Hematopoietic multipotent progenitor cell treated with erythropoietin and hydrocortisone succinate and interleukin-3 and kit ligand, for 15 days (in vitro differentiated cells): Measurements from ENCODE around the gene SBF1.

Experiments used
- DNase-seq: peaks from one replicate; pipeline ENCODE4 v3.0.0-alpha.2; 2015; ENCODE audit warnings: low spot score

SBF1 gene

DNA sequence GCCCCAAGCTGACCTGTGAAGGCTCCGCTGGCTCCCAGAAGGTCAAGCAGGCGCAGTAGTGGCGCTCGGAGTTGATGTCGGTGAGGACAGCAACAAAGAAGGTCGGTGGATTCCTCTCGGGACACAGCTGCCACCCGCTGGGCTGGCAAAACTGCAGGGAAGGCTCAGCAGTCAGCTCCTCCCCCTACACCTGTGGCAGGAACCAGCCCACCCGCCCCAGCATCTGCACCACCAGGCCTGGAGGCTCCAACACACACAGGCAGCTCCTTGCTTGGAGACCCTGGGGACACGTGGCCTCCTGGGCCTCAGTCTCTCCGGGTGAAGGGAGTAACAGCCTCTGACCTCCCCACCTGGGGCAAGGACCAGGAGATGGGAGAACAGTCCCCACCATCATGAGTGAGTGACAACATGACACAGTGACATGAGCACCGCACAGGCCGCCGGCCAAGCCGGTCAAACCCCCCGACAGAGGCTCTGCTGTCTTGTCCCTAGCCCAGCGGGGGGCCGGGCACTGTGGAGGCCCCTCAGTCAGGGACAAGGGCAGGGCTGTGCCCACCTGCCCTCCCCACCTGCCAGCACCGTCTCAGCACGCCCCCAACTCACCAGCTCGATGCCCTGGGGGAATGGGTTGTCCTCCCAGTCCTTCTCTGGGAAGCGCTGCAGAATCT, 6.9 kb downstream of the SBF1 start:
- no peak for DNase-seq

DNA sequence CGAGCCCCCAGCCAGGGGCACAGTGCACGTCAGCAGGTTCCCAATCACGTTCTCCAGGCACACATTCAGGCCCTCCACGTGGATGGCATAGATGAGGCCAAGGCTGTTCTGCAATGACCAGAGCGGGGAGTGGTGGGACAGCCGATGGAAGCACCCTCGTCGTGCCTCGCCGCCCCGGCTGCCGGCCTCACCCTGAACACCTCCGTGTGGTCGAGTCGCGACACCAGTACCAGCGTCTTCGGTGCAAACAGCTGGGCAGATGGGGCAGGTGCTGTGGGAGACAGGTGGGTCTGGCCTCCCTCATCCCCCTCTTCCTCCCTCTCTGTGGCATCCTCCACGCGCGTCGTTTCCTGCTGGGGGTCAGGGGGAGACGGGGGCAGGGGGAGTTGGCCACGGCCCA, 7.5 kb downstream of the SBF1 start:
- no peak for DNase-seq

DNA sequence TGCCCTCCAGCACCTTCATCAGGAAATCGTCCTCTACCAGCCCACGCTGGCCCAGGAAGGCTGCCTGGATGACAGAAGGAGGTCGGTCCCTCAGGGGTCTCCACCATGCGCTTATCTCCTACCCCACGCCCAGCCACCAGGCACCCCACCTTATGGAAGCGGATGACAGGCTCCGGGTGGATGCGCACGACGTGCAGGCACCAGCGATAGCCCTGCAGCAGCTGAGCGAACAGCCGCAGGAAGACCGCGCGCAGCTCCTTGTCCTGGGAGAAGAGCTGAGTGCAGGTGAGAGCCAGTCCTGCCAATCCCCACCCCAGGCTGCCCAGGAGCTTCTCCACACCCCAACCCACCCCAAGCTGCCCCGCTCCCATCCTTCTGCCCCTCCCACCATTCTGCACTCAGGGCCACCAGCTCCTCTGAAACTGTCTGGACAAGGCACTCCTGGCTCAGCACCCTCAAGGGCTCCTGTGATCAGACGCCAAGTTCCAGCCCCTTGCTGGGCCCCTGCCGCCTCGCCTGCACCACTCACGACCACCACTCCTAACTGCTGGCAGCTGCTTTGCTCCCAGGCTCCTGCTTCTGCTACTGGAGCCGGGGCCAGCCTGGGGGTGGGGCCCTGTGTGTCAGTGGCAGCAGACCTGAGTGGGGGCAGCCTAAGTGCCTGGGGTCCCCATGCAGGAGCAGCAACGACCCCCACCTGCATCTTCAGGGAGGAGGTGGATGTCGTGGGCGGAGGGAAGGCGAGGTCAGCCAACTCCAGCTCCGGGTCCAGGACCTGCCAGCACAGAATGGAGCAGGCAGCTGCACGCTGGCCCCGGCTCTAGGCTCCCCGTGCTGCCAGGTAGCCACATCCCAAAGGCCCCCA, 9.5 kb downstream of the SBF1 start:
- no peak for DNase-seq

DNA sequence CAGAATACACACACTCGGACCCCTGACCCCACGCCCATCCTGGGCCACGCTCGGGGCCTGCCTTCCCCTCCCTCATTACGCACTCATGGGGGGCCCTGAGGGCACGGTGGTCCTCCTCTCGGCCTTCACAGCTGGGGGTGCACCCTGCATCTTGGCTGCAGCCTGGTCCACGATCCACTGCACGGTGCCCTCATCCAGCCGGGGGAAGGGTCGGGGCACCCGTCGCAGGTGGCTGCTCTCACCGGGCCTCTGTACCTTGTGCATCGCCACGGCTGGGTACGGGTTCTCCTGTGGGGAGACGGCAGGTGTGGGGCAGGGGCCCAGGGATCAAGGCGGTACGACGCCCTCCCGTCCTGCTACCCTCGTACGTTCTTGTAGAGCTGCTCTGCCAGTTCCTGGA, 10.4 kb downstream of the SBF1 start:
- no peak for DNase-seq

DNA sequence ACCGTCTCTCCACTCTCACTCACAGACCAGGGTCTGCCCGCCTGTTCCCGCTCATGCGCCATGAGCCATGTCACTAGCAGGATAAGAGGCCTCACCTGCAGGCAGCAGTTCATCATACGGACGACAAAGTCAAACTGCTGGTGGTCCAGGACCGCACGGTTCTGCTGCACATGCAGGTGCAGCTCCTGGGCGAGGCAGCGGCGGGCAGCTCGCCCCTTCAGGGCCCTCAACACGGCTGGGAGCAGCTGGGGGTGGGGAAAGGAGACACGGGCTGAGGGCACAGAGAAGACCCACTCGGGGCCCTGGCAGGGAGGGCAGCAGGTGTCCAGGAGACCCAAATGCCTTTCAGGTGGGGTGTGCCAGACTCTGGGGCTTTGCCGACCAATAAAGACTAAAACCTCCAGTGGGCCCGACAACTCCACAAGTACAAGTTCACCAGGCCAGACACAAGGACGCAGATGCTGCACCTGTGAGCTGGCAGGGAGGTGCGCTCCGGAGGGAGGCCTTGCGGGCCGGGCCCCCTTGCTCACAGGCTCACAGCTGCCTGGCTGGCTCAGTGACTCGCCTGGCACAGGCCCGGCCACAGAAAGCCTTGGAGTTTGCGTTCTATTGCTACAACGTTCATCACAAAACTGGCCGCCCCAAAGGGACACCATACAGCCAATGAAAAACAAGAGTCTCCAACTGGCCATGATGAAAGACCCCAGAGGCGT, 11.5 kb downstream of the SBF1 start:
- DNase-seq = no peak

DNA sequence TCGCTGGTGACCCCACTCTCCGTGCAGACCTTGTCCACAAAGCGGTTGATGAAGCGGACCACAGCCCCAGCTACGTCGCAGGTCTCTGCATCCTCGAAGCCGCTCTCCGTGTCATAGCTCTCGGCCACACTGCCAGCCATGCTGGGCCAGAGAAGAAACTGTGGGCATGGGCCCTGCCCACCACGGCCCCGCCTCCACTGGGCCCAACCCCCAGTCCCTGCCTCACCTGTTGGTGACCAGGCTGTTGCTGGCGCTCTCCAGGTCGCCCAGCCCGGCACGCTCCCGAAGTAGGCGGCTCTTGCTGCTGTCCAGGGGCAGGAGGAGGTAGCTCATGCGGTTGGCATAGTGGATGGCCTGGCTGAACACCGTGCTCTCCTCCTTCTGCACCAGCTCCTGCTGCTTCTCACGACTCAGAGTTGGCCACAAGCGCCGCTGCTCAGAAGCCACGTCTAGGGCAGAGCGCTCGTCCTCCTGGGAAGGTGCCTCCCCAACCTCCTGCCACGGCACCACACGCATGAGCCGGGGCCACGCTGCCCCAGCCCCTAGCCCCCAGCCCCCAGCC, 12.8 kb downstream of the SBF1 start:
- no peak for DNase-seq

DNA sequence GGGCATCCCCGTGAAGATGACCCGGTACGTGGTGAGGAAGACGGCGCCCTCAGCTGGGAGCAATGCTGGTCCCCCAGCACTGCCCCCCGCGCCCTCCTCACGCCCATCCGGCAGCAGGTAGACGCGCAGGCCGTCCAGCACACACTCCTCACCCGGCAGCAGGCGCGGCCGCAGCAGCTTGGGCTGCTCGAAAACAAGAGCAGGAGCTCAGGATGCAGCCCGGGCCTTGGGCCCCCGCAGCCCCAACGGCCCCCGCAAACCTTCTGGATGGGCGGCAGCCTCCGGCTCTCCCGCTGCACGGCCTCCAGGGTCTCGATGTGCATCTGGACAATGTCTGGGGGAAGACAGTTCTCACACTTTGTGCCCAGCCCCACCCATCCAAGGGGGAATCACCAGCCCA, 13.3 kb downstream of the SBF1 start:
- no peak for DNase-seq

DNA sequence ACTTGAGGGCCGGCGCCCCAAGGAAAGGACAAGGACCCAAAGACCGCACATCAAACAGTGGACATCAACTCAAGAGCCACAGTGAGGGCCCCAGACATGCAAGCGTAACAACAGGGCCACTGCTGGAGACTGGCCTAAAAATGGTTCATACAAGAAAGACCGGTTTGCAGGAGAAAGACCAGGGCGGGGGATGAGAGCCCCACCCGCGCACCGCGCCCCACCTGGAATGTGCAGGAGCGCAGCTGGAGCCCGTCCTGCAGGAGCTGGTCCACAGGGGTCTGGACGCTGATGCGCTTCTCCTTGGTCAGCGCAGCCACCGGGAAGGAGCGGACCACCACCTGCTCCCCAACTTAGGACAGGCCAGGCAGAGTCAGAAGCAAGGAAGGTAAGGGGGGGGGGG, 13.9 kb downstream of the SBF1 start:
- DNase-seq = no peak

DNA sequence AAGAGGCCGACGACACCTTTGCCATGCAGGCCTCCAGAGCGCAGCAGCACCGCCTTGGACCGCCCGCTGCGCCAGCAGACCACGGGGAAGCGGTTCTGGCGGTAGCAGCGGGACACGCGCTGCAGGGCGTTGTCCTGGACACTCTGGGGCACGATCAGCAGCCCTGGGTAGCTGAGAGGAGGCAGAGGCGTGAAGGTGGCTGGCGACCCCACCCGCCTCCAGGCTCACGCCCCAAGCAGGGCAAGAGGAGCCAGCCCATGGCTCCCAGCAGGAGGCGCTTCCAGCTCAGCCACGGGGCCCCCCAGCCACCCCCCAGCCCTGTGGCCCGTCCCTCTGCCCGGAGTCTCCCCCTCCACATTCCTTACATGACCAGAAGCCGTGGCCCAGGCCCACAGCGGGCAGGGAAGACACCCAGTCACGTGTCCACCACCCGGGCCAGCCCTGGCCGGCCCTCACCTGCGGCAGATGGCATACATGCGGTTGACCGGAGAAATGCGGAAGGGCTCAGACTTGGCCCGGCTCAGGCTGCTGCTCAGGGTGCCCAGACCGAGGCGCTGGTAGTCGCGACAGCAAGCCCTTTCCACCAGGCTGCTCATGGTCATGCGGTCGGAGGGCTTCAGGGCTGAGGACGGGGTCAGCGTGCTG, 15.2 kb downstream of the SBF1 start:
- no peak for DNase-seq

DNA sequence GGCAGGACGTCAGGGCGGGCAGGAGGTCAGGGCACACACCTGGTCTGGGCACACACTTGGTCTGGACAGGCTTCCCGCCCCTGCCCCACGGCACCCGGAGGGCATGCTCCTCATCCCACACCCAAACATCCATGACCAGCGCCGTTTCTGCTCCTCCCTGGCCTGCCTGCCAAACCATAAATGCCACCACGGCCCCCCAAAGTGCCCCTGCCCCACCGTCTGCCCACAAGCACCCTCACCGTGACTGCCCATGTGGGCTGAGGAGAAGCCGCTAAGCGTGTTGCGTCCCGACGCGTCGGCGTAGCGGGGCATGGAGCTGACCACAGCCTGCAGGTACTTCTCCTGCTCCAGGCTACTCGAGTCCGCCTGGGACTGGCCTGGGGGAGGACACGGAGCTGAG, 15.8 kb downstream of the SBF1 start:
- DNase-seq = no peak

DNA sequence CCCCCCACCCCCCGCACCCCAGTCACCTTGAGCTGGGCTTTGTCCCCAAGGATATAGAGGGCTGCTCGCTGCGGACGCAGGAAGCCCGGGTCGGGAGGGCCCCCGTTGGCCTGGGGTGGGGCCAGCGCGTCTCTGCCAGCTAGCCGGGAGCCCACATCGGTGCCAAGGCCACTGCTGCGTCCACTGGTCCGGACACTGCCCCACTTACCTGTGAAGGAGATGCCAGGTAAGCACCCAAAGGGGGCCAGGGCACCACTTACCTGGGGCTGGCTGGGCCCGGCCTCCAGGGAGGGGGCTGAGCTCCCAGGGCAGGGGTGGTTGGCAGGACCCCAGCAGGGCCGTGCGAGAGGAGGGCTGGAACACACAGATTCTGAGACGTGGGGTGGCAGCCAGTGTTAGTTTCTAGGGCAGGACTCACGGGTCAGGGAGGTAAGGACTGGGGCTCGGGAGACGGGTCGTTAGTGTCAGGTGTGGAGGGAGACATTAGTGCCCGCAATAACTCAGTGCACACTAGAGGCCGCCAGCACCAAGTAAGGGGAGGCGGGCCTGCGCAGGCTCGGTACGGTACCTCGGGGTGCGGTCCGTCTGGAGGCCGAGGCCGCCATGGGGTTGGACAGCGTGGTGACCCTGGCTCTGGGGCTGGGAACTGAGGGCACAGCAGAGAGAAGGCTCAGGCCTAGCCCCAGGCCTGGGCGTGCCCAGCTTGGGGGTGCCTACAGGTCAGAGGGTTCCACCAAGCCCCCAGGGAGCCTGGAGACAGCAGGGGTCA, 18.2 kb downstream of the SBF1 start:
- no peak for DNase-seq

DNA sequence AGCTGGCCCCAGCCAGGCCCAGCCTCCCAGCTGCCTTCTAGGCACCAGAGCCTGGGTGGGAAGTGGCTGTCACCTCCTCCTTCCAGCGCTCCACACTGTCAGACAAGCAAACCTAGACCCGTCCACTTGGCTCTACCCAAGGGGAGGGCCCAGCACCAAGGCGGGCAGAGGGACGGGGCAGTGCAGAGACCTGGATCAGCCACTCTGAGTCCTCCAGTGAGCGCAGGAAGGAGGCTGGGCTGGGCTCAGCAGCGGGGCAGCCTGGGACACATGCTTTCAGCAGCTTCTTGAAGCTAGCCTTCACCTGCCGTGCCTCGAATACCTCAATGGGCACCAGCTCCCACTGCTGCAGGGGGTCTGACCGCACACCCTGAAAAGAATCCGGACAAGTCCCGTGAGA, 18.8 kb downstream of the SBF1 start:
- no peak for DNase-seq

DNA sequence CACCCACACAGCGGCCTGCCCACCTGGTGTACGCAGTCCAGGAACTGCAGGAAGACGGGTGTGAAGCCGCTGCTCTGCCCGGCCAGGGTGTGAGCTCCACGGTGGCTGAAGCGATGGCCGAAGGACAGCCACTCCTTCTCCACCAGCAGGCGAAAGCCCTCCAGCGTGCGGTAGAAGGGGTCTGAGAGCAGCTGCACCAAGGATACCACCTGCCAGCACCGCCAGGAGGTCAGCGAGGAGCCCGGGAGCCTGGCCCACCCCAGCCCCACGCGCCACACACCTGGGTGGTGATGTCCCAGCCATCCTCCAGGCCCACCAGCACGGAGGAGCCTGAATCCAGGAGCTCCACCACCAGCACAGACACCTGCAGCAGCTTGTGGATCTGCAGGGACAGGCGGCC, 19.6 kb downstream of the SBF1 start:
- DNase-seq = no peak

DNA sequence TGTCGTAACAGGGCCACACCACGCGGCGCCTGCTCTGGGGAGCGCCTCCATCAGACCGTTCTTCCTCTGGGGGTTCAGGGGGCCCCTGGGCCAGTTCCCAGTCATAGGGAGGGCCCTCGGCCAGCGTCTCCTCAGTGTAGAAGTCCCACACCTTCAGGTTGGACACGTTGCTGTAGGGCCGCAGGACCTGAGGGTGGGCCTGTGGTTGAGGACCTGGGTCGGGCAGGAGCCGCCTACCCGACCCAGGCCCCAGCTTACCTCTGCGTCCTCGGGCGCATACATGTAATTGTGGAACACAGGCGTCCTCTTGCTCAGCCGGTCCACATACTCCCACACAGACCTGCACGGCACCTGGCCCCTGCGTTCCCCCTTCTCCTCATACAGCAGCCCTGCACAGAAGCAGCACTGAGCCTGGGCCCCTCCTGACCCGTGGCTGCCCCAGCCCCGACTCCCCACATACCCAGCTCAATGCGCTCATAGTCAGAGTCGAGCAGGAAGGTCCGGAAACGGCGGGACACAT, 20.2 kb downstream of the SBF1 start:
- DNase-seq = no peak

DNA sequence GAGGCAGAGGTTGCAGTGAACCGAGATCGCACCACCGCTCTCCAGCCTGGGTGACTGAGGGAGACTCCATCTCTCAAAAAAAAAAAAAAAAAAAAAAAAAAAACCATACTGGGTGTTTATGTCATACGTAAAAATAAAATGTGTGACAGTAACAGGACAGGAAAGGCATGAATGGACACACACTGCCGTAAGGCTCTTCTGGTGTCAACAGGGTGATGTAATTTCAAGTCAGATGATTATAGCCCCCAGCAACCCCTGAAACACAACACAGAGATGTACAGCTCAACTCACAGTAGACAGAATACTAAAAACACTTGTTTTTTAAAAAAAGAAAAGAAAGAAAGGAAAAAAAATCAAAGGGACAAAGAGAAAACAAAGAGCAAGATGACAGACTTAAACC, 22.2 kb downstream of the SBF1 start:
- DNase-seq = no peak

DNA sequence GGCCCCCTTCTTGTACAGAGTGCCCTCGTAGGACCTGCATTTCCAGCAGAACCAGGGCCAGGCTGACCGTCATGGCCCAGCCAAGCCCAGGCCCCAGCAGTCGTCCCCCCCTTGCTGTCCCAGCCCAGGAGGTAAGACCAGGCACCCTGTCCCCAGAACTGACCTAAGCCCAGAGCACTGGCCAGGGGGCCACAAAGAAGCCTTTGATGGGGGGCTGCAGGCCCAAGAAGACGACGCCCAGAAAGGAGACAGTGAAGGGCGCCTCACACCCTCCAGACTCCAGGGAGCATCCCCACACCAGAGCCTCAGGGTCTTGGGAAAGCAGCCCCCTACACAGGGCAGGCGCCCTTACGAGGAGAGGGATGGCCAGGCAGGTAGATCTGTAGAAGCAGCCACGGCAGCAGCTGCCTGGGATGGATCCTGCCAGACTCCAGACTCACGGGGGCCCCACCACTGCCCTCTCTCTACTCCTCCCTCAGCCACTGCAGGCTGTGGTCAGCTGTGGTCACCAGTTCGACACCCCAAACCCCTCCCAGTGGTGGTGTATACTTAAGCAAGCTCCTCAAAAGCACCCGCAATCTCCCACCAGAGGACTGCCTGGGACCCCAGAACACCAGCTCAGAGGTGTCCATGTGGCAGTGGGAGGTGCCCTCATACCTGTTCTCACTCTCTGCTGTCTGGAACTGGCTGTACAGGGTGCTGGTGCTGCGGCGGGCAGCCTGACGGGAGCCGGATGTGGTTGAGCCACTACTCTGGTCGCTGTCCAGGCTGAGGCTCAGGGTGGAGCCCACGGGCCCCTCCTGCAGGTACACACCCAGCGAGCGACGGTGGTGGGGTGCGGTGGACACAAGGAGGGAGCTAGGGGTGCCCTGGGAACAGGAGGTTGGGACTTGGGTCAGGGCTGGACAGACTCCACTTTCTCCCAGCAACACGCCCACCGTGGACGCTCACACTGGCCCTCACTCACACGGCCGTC, 27.0 kb downstream of the SBF1 start:
- DNase-seq = no peak

DNA sequence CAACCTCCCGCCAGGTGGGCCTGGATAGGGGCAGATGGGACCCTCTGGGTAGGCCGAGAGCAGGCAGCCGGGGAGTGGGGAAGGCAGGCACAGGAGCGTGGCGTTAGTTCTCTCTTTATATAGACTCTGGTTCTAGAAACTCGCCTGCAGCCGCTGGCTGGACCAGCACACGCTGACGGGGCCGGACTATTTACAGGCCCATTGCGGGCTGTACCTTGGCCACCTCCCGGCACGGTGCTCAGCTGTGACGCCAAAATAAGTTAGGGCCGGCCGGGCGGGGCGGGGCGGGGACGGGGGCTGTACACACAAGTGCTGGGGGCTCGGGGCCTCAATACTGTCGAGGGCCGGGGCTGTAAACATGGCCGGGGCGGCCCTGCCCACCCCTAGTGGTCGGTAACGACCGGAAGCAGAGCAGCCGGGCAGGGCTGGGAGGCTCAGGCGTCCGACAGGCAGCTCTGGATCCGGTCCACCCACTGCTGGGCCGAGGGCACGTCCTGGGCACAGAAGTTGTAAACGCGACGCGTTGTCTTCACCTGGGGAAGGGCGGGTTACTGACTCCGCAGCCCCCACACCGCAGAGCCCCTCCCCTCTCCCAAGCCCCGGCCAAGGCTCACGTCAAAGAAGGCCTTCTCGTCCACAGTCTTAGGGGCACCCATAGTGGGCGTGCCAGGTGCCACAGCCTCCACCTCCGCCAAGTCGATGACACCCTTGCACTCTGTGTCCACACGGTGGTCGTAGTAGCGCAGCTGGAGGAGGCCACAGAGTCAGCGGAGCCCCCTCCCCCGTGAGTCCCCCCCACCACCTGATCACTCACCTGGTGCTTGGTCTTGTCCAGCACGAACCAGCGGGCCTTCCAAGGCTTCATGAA, 27.9 kb downstream of the SBF1 start:
- DNase-seq = no peak

DNA sequence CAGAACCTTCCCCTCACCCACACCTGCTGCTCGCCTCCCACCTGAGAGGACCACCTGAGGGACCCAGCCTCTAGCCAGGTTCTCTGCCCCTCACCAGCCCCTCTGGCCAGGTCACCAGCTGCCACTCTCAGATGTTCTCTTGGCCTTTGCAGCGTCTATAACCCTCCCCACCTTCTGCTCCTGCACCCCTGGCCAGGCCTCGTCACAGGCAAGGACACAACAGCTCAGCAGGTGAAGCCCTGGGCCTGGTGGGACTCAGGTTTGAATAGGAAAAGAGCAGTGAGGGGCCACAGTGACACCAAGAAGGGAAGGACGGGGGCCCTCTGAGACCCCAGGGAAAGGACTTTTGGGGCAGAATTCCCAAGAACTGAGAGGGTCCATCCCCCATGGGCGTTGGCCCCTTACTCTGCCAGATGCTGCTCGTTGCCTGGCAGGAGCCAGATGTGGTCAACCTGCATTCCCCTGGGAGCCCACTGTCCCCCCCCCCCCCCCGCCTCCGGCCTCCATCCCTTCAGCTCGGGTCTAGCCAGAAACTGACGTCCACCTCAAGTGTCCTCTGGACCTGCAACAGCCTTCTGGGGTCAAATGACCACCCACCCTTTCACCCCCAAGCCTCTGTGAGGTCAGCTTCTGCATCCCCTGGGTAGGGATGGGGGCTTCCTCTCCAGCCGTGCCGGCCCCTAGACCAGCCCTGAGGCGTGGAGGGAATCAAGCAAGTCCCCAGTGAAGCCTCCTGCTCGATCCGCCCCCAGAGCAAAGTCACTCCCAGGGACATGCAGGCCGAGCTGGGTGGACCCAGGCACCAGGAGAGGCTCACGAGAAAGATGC, 28.7 kb downstream of the SBF1 start:
- no peak for DNase-seq
